ENCODE results near the gene GPA33. TPM values are rescaled to one million over a fixed set of nuclear protein-coding genes. Genes with fewer than 3 reads are reported as not detected.
A peak's percentile ranks its signal among the peaks of the same experiment; 100 is the strongest.
"Not testable (repeated sequence)": the region's sequence is repeated elsewhere in the genome, so short reads cannot be mapped to it uniquely, and the experiment has no call there.

GPA33 gene
- total RNA-seq, 2 experiments from 2014 or later, result 0.21 to 0.64 TPM

DNA sequence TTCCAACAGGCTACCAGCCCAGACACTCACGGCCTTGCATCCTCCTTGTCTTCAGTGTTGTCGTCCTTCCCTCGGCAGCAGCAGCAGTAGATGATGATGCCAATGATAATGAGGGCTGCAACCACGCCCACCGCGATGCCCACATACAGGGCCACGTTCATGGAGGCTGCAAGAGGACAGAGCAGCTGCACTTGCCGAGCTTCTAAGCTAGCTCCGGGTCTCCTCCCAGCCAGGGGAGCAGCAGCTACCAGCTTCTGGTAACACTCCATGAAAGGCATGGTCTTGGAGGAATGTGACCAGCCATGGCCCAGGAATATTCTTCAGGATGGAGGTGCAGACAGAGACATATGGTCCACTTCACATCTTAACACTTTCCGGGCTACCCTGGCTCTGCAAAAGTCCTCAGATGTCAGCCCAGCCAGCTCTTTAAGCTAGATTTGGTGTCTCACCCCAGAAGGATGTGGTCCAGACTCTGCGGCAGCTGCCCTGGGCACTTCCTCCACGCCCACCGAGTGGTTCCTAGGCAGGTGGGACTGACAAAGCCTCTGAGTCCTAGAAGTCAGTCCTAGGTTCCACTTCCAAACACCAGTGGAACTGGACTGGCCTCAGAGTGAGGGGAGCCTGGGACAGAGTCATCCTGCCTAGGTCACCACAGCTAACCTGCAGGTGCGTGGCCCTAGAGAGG lies 35.1 kb downstream of the GPA33 start:
- ATAC-seq (peak; percentile 28), DNase-seq (peak; percentile 79)
- Mint-ChIP-seq H3K27me3 (no peaks in the 10 kb centered on the region), H3K36me3 (no peaks in the 10 kb centered on the region), H3K27ac (no peak overlapping the region), H3K9me3 (ENCODE audit: low read depth) (no peaks in the 10 kb centered on the region), H3K4me1 (peaks cover 34% of the 10 kb centered on the region), H3K4me3 (no peak overlapping the region)
- CTCF ChIA-PET, result interaction anchor here (0.7 to 18.6 kb wide), 4 partner anchors 11 to 173 kb away, joined by 3 to 690 read pairs (median 116); partner anchors contain the start of gene TADA1

DNA sequence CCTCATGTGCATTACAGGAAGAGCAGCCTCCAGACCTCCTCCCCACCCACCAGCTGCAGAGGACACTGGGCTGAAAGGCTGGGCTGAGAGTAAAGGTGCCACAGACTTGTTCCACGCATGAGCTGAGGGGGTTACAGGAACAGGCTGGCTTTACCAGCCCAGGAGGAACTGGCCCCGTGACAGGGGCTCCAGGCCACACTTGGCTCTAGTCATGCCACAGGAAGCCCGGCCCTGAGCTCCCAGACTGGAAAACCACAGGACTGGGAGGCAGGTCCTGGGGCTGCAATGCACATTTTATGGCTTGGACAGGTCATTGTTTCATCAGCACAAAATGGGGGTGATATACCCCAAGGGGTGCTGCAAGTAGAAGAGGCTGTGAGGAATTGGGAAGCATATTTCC lies 35.6 kb downstream of the GPA33 start:
- Mint-ChIP-seq H3K27me3 (no peaks in the 10 kb centered on the region), H3K27ac (no peak overlapping the region), H3K36me3 (no peaks in the 10 kb centered on the region), H3K4me3 (no peak overlapping the region), H3K9me3 (ENCODE audit: low read depth) (no peaks in the 10 kb centered on the region), H3K4me1 (peaks cover 34% of the 10 kb centered on the region)
- ATAC-seq (no peak), DNase-seq (no peak)
- CTCF ChIA-PET, result interaction anchor here (0.7 to 18.6 kb wide), 4 partner anchors 10 to 173 kb away, joined by 3 to 690 read pairs (median 116); partner anchors contain the start of gene TADA1

DNA sequence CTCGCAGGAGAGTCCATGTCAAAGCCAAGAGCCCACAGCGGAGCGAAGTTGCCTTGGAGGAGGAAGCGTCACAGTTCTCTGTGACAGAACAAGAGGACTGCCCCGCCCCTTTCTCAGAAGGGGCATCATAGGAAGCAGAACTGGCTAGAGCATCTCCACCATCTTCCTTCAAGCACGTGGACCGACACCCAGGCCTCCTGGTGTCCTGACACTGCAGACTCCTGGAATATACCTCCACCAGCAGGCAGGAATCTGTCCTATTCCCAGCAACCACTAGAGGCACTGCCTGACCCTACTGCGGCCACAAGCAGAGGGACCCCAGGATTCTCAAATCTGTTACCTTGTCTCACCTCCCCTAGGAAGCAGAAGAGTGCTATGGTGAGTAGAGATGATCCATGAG lies 37.8 kb downstream of the GPA33 start:
- ATAC-seq (no peak), DNase-seq (no peak)
- CTCF ChIA-PET, result interaction anchor here (1.3 to 18.6 kb wide), 2 partner anchors 134 to 145 kb away, joined by 3 to 690 read pairs; no protein-coding TSS in a partner anchor
- H3K27ac Mint-ChIP-seq, result no peak overlapping the region
- H3K36me3 Mint-ChIP-seq, result no peaks in the 10 kb centered on the region
- no peaks in the 10 kb centered on the region for H3K9me3 Mint-ChIP-seq (ENCODE audit: low read depth)
- H3K4me1 Mint-ChIP-seq, result peaks cover 23% of the 10 kb centered on the region
- peaks cover 9% of the 10 kb centered on the region for H3K27me3 Mint-ChIP-seq
- no peak overlapping the region for H3K4me3 Mint-ChIP-seq

DNA sequence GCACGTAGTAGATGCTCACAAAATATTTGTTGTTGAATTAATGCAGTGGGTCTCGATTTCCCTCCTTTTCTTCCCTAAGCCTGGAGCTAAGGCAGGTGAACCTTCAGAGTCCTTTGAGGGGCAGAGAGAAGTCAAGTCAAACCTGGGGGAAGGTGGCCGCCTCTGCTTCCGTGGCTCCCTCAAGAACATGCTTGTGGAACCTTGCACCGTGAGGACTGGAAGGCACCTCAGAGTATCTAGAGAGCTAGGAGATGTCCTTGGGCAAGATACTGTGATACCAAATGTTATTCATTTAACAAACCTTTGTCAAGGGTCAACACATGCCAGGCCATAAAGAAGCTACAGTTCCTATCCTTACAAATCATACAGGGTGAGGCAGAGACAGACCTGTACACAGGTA lies 38.3 kb downstream of the GPA33 start:
- Mint-ChIP-seq H3K9me3 (ENCODE audit: low read depth) (no peaks in the 10 kb centered on the region), H3K27me3 (peaks cover 13% of the 10 kb centered on the region), H3K4me3 (no peak overlapping the region), H3K27ac (no peak overlapping the region), H3K4me1 (peaks cover 23% of the 10 kb centered on the region), H3K36me3 (no peaks in the 10 kb centered on the region)
- ATAC-seq (no peak), DNase-seq (no peak)
- CTCF ChIA-PET, result interaction anchor here (1.0 to 18.6 kb wide), 3 partner anchors 8 to 175 kb away, joined by 4 to 690 read pairs (median 17); partner anchors contain the start of gene TADA1

DNA sequence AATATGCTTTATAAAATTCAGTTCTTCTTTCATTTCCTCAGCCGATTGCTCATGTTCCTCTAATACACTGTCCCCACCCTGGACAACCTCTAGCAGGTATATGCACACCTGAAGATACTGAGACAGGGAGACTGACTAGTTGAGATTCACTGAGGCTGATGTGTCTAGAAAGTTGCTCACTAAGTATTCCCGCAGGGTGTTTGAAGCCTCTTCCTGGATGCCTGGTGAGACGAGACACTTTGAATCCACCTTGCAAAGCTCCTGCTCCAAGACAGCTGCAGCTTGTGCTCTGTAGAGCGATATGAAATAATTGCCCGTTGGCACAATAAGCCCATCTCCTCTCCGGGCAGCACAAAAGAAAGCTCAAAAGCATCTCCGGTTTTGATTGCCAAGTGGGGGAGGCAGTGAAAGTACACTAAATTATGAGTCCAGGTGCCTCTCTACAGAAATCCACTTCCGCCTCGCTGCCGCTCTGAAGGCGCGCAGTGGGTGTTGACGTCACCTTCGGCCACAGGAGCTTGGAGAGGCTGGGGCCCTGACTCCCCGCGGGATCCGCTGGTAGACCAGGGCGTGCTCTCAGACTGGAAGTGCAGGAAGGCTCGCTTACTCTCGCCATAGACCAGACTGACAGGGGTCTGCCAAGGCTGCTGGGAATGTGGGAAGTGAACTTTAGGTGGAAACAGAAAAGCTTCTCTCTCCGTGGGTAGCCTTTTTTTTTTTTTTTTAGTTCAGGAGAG lies 46.3 kb downstream of the GPA33 start:
- Mint-ChIP-seq H3K4me3 (peak overlapping the region; percentile 74), H3K27ac (peak overlapping the region; percentile 67), H3K4me1 (peaks cover 13% of the 10 kb centered on the region), H3K36me3 (no peaks in the 10 kb centered on the region), H3K27me3 (peaks cover 56% of the 10 kb centered on the region), H3K9me3 (ENCODE audit: low read depth) (no peaks in the 10 kb centered on the region)
- DNase-seq (peak; percentile 90), ATAC-seq (peak; percentile 100)
- CTCF ChIA-PET, result interaction anchor here (0.7 to 2.7 kb wide), 11 partner anchors 10 to 205 kb away, joined by 3 to 39 read pairs (median 5); partner anchors contain the start of genes ILDR2, POGK and TADA1

DNA sequence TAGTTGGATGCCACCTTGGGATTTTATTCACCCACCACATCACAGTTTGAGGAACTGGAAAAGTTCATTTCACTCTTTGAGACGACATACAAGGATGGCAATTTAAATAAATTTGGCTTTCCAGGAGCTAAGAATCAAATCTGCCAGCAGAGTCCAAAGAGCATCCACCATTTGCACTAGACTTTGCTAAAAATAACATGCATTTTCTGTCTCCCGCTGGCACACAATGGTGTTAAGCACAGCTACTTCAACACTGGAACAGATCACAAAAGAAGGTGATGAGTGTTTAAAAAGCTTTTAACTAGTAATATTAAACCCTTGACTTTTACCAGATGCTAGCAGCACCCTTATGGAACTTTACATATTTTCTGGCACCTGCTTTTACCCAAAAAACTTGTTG lies 56.5 kb downstream of the GPA33 start:
- no peaks in the 10 kb centered on the region for H3K4me1 Mint-ChIP-seq
- CTCF ChIA-PET, result interaction anchor here (0.6 to 2.3 kb wide), 2 partner anchors 10 to 1666 kb away, joined by 3 to 6 read pairs; no protein-coding TSS in a partner anchor
- H3K36me3 Mint-ChIP-seq, result no peaks in the 10 kb centered on the region
- no peaks in the 10 kb centered on the region for H3K9me3 Mint-ChIP-seq (ENCODE audit: low read depth)
- no peak overlapping the region for H3K4me3 Mint-ChIP-seq
- no peak overlapping the region for H3K27ac Mint-ChIP-seq
- ATAC-seq (no peak), DNase-seq (no peak)
- peaks cover 14% of the 10 kb centered on the region for H3K27me3 Mint-ChIP-seq

DNA sequence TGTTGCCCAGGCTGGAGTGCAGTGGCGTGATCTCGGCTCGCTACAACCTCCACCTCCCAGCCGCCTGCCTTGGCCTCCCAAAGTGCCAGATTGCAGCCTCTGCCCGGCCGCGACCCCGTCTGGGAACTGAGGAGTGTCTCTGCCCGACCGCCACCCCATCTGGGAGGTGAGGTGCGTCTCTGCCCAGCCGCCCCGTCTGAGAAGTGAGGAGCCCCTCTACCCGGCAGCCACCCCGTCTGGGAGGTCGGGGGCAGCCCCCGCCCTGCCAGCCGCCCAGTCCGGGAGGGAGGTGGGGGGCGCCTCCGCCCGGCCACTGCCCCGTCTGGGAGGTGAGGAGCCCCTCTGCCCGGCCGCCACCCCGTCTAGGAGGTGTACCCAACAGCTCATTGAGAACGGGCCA lies 60.6 kb downstream of the GPA33 start:
- ATAC-seq; CTCF ChIA-PET; H3K9me3 Mint-ChIP-seq (ENCODE audit: low read depth); DNase-seq; H3K4me3 Mint-ChIP-seq; H3K27ac Mint-ChIP-seq; H3K4me1 Mint-ChIP-seq; H3K36me3 Mint-ChIP-seq: not testable (repeated sequence)
- peaks cover 35% of the 10 kb centered on the region for H3K27me3 Mint-ChIP-seq

DNA sequence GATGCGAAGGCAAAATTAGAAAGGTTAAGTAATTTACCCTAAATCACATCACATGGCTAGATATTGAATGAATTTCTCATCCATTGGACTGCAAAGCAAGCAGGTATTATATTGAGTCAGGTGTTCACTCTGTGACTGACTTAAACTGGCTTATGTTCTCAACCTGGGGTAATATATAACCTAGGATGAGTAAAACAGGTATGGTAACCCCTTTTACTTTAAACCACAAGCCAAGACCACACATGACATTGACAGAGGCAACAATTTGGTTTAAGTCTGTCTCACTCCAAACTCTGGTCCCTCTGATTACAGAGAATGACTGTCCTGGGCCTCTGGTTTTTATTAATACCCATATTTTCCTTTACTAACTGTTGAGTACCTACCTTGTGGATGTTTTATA lies 67.8 kb downstream of the GPA33 start:
- Mint-ChIP-seq H3K36me3 (no peaks in the 10 kb centered on the region), H3K27me3 (peaks cover 30% of the 10 kb centered on the region), H3K4me1 (no peaks in the 10 kb centered on the region), H3K27ac (no peak overlapping the region), H3K4me3 (no peak overlapping the region), H3K9me3 (ENCODE audit: low read depth) (no peaks in the 10 kb centered on the region)
- DNase-seq, result no peak
- no peak for ATAC-seq
- CTCF ChIA-PET, result no interaction called here

DNA sequence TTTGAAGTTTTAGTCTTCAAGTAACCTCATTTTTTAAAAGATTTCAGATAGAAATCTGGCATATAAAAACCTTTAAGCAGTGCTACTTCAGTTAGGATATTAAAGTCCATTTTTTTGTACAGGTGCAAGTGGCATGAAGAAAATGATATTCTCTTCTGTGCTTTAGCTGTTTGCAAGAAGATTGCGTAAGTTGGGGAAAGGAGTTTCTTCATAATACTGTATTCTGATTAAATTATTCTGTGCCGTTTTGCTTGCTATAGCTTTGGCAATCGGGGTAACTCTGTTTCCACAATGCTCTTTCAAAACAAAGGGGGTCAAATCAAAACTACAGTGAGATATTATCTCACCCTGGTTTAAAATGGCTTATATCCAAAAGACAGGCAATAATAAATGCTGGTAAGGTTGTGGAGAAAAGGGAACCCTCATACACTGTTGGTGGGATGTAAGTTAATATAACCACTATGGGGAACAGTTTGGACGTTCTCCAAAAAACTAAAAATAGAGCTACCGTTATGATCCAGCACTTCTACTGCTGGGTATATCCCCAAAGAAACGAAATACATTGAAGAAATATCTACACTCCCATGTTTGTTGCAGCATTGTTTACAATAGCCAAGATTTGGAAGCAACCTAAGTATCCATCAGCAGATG lies 74.0 kb downstream of the GPA33 start:
- CTCF ChIA-PET, result no interaction called here
- Mint-ChIP-seq H3K27ac (no peak overlapping the region), H3K27me3 (peaks cover 33% of the 10 kb centered on the region), H3K4me1 (no peaks in the 10 kb centered on the region), H3K4me3 (no peak overlapping the region), H3K36me3 (no peaks in the 10 kb centered on the region), H3K9me3 (ENCODE audit: low read depth) (no peaks in the 10 kb centered on the region)
- no peak for ATAC-seq
- no peak for DNase-seq

DNA sequence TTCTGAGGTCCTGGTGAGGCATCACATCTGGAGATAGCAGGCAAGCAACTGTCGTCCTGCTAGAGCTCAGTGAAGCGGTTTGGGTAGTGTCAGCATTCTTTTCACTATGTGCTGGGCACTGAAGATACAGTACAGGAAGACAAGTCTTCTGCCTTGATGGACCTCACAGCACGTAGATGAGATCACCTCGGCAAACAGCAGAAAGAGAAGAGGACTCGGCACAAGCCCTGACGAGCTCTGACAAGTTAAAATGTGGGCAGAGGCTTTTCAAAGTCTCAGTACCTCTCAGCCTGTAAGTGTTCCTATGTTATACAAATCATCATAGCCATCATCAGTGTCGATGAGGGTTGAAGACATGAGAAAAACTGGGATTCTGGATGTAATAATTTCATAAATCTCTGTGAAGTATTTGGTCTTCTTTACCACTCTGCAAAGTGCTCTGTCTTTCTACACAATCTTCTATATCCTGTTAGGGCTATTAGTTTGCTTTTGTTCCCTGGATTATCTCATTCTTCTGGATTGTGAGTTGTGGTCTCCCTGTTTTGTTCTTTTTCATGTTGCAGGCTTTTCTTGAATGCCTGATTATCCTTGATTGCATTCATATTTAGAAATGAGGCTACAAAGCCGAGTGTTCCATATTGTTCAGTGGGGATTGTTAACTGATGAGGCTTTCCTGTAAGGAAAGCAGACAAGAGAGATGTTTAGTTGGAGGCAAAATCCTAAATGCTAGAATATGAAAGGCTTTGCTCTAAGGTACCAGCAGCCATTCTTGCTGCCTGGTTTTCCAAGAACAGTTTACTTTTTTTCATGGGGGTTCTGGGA lies 76.9 kb downstream of the GPA33 start:
- Mint-ChIP-seq H3K9me3 (ENCODE audit: low read depth) (no peaks in the 10 kb centered on the region), H3K27ac (no peak overlapping the region), H3K36me3 (no peaks in the 10 kb centered on the region), H3K4me1 (peaks cover 2% of the 10 kb centered on the region), H3K27me3 (peaks cover 48% of the 10 kb centered on the region), H3K4me3 (no peak overlapping the region)
- CTCF ChIA-PET, result no interaction called here
- DNase-seq, result no peak
- ATAC-seq, result no peak

DNA sequence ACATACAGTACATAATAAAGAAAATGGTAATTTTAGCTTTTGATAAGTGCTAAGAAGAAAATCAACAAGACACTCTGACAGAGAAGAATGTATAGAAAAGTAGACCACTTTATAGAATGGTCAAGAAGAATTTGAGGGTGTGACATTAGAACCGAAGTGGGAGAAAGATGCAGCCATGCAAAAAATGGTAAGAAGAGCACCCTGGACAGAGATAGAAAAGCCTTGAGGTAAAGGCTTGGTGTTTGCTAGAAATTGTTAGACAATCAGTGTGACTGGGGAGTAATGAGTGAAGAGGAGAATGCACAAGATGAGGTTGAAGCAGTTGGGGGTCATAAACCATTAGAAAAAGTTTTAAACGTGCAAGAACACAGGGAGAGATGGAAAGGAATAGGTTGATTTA lies 77.6 kb downstream of the GPA33 start:
- H3K4me3 Mint-ChIP-seq, result no peak overlapping the region
- peaks cover 51% of the 10 kb centered on the region for H3K27me3 Mint-ChIP-seq

DNA sequence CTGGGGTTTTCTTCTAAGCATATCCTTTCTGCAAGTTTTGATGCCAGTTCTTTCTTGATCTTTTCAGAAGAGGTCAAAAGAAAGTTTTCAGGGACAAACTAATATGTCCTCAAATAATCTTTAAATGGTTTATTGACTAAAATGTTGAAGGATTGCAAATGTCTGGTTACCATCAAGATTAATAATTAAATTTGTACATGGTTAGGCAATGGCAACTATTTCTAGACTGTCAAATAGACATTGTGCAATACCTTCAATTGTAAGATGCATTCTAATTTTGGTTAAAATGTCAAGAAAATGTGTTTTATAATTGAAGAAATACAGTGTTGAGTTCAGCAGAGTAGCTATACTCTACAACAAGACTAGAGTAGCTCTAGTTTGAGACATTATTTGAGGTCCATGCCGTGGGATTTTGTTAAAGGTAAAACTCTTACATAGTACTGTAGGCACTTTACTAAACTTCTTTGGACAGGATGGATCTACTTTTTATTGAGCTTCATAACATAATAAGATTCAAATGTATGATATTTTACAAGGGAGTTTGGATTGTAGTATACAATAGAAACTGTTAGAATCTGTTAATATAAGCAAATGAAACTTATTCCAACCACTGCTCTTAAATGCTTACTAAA lies 78.5 kb downstream of the GPA33 start:
- H3K4me3 Mint-ChIP-seq, result no peak overlapping the region
- CTCF ChIA-PET, result interaction anchor here (1.5 kb wide), 1 partner anchor 48 kb away, joined by 3 read pairs; no protein-coding TSS in a partner anchor
- DNase-seq (no peak), ATAC-seq (no peak)
- H3K36me3 Mint-ChIP-seq, result no peaks in the 10 kb centered on the region
- no peaks in the 10 kb centered on the region for H3K9me3 Mint-ChIP-seq (ENCODE audit: low read depth)
- peaks cover 2% of the 10 kb centered on the region for H3K4me1 Mint-ChIP-seq
- peaks cover 51% of the 10 kb centered on the region for H3K27me3 Mint-ChIP-seq
- no peak overlapping the region for H3K27ac Mint-ChIP-seq

More for the DNA sequence above, 77.6 kb downstream of the GPA33 start:
- DNase-seq (no peak), ATAC-seq (no peak)
- CTCF ChIA-PET, result no interaction called here
- Mint-ChIP-seq H3K36me3 (no peaks in the 10 kb centered on the region), H3K27ac (no peak overlapping the region), H3K4me1 (peaks cover 2% of the 10 kb centered on the region), H3K9me3 (ENCODE audit: low read depth) (no peaks in the 10 kb centered on the region)
